PC-3 (cell line): ENCODE results near the gene SMIM1. TPM values are rescaled to one million over a fixed set of nuclear protein-coding genes. Genes with fewer than 3 reads are reported as not detected.

Experiments
- ATAC-seq: fragments of 200-7000 bp; cut with Tn5 transposase; 2 replicates; pipeline ENCODE4 v1.9.1; 2020; ENCODE audit warnings: mild to moderate bottlenecking, moderate library complexity
- BruUV-seq: library from RNA; stranded (reverse); fragments of 400-500 nt; replicated peaks from 2 replicates; lab custom pipeline; 2021; lab: Mats Ljungman, UMichigan
- CTCF ChIA-PET: fragments of 300-600 bp; sonication (Branson Sonifier 250); formaldehyde crosslinking; loops from one replicate; lab custom pipeline; 2022; ENCODE audit warnings: antibody characterized with exemption; lab: Charles Lee
- POLR2A ChIA-PET: fragments of 300-600 bp; sonication (Branson Sonifier 250); formaldehyde crosslinking; loops from one replicate; lab custom pipeline; 2022; ENCODE audit warnings: antibody characterized with exemption; ENCODE audit not compliant: unreplicated experiment; lab: Charles Lee
- DNase-seq: peaks from one replicate; pipeline ENCODE4 v3.0.0-alpha.2; 2015
- H2AFZ ChIP-seq: fragments of 300-600 bp; sonication (generic); 2 replicates; pipeline ENCODE4 v1.6.0; 2016; ENCODE audit warnings: antibody characterized with exemption, low read length
- H3F3A ChIP-seq: fragments of 300-600 bp; sonication (generic); one replicate; pipeline ENCODE4 v1.6.0; 2017; ENCODE audit warnings: antibody characterized with exemption, low read length, control low read depth, mild to moderate bottlenecking; ENCODE audit not compliant: unreplicated experiment
- H3K27ac ChIP-seq: fragments of 300-600 bp; sonication (generic); 2 replicates; pipeline ENCODE4 v1.5.1; 2016; ENCODE audit warnings: mild to moderate bottlenecking, low read length
- H3K27me3 ChIP-seq: fragments of 300-600 bp; sonication (generic); 2 replicates; pipeline ENCODE4 v1.6.1; 2016; ENCODE audit warnings: low read length, mixed read lengths
- H3K36me3 ChIP-seq: fragments of 300-600 bp; sonication (generic); 2 replicates; pipeline ENCODE4 v1.6.1; 2016; ENCODE audit warnings: low read depth, mixed run types, low read length, mixed read lengths
- H3K4me1 ChIP-seq: fragments of 300-600 bp; sonication (generic); 2 replicates; pipeline ENCODE4 v1.5.1; 2016; ENCODE audit warnings: low read length; ENCODE audit not compliant: insufficient read depth
- H3K4me2 ChIP-seq: fragments of 300-600 bp; sonication (generic); 2 replicates; pipeline ENCODE4 v1.6.0; 2016; ENCODE audit warnings: low read length
- H3K4me3 ChIP-seq: fragments of 300-600 bp; sonication (generic); 2 replicates; pipeline ENCODE4 v1.5.1; 2016; ENCODE audit warnings: mild to moderate bottlenecking, low read length, mixed read lengths
- H3K79me2 ChIP-seq: fragments of 300-600 bp; sonication (generic); 2 replicates; pipeline ENCODE4 v1.6.1; 2017; ENCODE audit warnings: low read length, mixed read lengths
- H3K9ac ChIP-seq: fragments of 300-600 bp; sonication (generic); 2 replicates; pipeline ENCODE4 v1.6.0; 2016; ENCODE audit warnings: mild to moderate bottlenecking, low read length
- H3K9me2 ChIP-seq: fragments of 300-600 bp; sonication (generic); replicated peaks from 2 replicates; pipeline ENCODE4 v1.6.1; 2016; ENCODE audit warnings: mixed run types, low read length, mixed read lengths
- H3K9me3 ChIP-seq: fragments of 300-600 bp; sonication (generic); 2 replicates; pipeline ENCODE4 v1.6.1; 2016; ENCODE audit warnings: low read length, mixed read lengths
- H4K20me1 ChIP-seq: fragments of 300-600 bp; sonication (generic); 2 replicates; pipeline ENCODE4 v1.6.1; 2016; ENCODE audit warnings: low read length, mixed read lengths
- CTCF ChIP-seq: fragments of 300-600 bp; sonication (generic); conservative IDR thresholded peaks from 2 replicates; pipeline ENCODE4 v1.5.1; 2017; ENCODE audit warnings: antibody characterized with exemption, low read depth, mild to moderate bottlenecking, low read length
- EZH2 ChIP-seq: fragments of 300-600 bp; sonication (generic); IDR thresholded peaks from one replicate; pipeline ENCODE4 v1.6.1; 2017; ENCODE audit warnings: antibody characterized with exemption, mild to moderate bottlenecking, low read length; ENCODE audit not compliant: unreplicated experiment
- EZH2phosphoT487 ChIP-seq: fragments of 300-600 bp; sonication (generic); IDR thresholded peaks from 2 replicates; pipeline ENCODE4 v1.6.1; 2018; ENCODE audit warnings: mild to moderate bottlenecking, antibody characterized with exemption, low read length, borderline replicate concordance
- intact Hi-C: fragments of 100-400 bp; cut with micrococcal nuclease; formaldehyde crosslinking; loops from 2 replicates; pipeline ENCODE4 v1.9.0; 2023
- total RNA-seq: library from RNA; depleted of rRNA; stranded (reverse); fragments of >200 nt; gene quantifications from 2 replicates; pipeline ENCODE4 v1.2.3, GENCODE V29; 2014

The SMIM1 gene
- total RNA-seq, 1 experiment from 2014 or later: 10.8 TPM

DNA sequence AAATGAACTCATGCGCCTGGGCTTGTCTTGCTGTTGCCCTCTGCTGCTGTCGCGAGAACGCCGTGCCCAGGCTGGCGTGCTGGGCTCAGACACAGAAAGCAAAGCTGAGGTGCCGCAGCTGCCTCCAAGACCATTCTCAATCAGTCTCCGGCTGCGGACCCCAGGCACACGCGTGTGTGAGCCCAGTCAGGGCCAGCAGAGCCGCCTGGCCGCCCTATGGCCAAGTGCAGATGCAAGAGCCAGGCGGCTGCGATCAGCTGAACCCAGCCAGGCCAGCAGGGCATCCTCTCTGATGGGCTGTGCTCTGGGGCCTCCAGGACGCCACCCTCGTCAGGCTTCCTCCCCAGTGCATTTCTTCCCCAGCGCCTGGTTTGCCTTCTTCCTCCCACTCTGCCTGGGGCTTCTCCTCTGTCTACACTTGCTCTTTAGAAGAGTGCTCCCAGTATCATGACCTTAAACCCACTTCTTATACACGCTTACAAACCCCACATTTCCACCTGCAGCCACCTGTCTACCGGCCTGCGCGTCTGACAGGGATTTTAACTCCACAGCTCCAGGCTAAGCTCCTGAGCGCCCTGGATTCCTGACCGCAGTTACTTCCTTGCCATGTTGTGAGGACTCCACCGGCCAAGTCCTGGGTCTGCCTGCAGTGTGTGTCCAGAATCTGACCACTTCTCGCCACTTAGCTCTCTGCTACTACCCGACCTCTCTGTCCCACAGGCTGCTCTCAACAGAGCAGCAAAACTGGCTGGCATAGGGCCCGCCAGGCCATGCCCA is 45.5 kb downstream of the SMIM1 start:
- DNase-seq (no peak), ATAC-seq (no peak)
- Histone ChIP-seq H4K20me1 (no peaks in the 10 kb centered on the region), H3K9me2 (no peaks in the 10 kb centered on the region), H2AFZ (no peak overlapping the region), H3K27me3 (no peaks in the 10 kb centered on the region), H3K4me3 (no peak overlapping the region), H3K9me3 (no peaks in the 10 kb centered on the region), H3K79me2 (no peaks in the 10 kb centered on the region), H3F3A (no peaks in the 10 kb centered on the region), H3K4me2 (no peak overlapping the region), H3K36me3 (peaks cover 14% of the 10 kb centered on the region; the same call in 1 of the 2 replicates), H3K4me1 (no peaks in the 10 kb centered on the region), H3K9ac (no peak overlapping the region), H3K27ac (no peak overlapping the region)
- no TSS peak for BruUV-seq
- POLR2A ChIA-PET: no interaction called here
- intact Hi-C loops: no loop called here
- CTCF ChIA-PET: no interaction called here
- no peak for TF ChIP-seq CTCF
- no peak for TF ChIP-seq EZH2

DNA sequence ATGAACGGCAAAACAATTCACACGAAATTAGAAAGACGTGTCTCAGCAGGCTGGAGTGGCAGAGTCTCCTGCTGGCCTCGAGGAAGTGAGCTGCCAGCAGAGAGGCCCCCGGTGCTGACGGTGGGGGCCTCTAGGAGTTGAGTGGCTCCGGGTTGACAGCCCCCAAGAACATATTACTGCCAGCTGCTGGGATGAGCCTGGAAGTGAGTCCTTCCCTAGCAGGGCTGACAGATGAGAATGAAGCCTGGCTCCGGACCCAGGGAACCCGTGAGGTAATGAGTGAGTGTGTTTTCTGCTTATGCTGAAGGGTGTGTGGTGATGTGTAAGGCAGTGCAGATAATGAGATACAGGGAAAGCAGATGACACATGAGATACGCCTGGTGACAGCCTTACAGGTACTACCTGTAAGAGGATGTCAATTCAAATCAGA is 47.2 kb downstream of the SMIM1 start:
- Histone ChIP-seq H3K27ac (no peak overlapping the region), H3K79me2 (no peaks in the 10 kb centered on the region), H4K20me1 (no peaks in the 10 kb centered on the region), H3F3A (no peaks in the 10 kb centered on the region), H3K36me3 (peaks cover 20% of the 10 kb centered on the region), H3K27me3 (no peaks in the 10 kb centered on the region), H3K4me1 (no peaks in the 10 kb centered on the region), H3K4me2 (no peak overlapping the region), H3K4me3 (no peak overlapping the region), H3K9me2 (no peaks in the 10 kb centered on the region), H2AFZ (no peak overlapping the region), H3K9ac (no peak overlapping the region), H3K9me3 (no peaks in the 10 kb centered on the region)
- intact Hi-C loops: no loop called here
- TF ChIP-seq CTCF (no peak), EZH2 (no peak), EZH2phosphoT487 (no peak)
- DNase-seq (no peak), ATAC-seq (no peak)
- no TSS peak for BruUV-seq
- ChIA-PET CTCF (no interaction called here), POLR2A (no interaction called here)

- DNase-seq (no peak), ATAC-seq (no peak)
- Histone ChIP-seq H3K4me3 (no peak overlapping the region), H3K36me3 (peaks cover 23% of the 10 kb centered on the region), H3K9me2 (no peaks in the 10 kb centered on the region), H3K4me2 (no peak overlapping the region), H3K27me3 (no peaks in the 10 kb centered on the region), H3K27ac (no peak overlapping the region), H3K79me2 (no peaks in the 10 kb centered on the region), H3K9ac (no peak overlapping the region), H3K4me1 (no peaks in the 10 kb centered on the region), H2AFZ (no peak overlapping the region), H3K9me3 (no peaks in the 10 kb centered on the region), H4K20me1 (no peaks in the 10 kb centered on the region), H3F3A (no peaks in the 10 kb centered on the region)
- ChIA-PET CTCF (interaction anchor here (0.5 kb wide), 1 partner anchor 25 kb away, joined by 3 read pairs; no protein-coding TSS in a partner anchor), POLR2A (no interaction called here)
- intact Hi-C loops: no loop called here
- no peak for TF ChIP-seq EZH2phosphoT487
- no peak for TF ChIP-seq EZH2
- TF ChIP-seq CTCF: no peak
- BruUV-seq: no TSS peak
Measured at GRCh38 chr1:3820316-3820715, 47.8 kb downstream of the SMIM1 start.
